Measurements from ENCODE around the gene ISG20.

The ISG20 gene

DNA sequence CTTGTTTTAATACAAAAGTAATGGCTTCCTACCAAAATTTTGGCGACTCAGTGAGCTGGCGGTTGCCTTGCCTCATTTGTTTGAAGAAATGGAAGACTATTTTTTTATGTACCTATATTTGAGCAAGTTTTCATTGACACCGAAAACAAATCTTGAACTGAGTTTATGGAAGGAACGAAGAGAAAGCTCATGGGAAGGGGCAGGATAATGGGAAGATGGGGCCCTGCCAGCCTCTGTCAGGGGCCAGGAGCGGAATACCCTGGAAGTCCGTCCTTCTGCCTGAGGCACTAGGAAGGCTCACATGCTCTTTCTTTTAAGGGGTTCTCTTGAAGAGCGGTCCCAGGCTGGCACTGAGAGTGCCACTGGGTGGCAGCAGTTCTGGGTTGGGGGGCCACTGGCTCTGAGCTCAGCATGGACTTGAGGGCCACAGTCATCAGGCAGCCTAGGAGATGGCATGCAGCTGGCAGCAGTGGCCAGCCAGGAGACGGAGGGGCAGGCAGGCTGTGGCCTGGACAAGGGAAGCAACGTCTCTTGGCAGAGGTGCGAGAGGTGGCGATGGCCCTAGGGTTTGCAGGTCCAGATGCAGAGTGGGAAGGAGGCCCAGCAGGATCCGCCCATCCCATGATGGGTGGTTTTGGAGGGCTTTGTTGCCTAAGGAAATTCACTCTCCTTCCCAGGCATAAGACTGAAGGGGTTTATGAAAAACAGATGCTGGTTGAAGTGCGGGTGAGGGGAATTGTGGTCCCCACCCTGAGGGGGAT is 41.6 kb downstream of the ISG20 start:
- DNase-seq (ENCODE audit: extremely low read depth in 1 of 2, low read depth in 1 of 2): no peak

DNA sequence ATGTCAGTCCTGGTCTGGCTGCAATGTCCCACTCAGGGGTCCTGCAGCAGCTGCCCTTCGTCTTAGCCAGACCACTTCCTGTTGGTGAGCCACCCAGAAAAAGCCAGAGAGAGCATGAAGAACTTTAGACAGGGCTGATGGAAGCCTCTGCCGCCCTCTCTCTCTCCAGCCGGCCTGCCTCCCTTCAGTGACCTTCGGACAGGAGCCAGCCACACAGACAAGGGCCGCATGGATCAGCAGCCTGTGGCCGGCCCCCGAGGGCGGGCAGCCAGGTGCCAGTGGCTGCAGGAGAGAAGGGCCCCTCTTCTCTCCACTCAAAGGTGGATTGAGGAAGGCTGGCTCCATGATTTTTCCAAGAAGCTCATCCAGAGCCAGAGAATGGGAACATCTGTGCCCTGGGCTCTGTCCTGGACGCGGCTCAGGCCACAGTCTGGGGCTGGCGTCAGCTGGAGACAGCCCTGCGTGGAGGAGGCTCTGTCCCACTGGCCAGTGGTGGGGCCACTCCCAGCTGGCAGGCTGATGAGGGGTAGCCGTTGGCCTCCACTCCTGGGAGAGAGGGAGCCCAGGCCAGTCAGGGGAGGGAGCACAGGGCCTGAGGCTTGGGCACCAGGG is 42.9 kb downstream of the ISG20 start:
- DNase-seq (ENCODE audit: extremely low read depth in 1 of 2, low read depth in 1 of 2): no peak

DNA sequence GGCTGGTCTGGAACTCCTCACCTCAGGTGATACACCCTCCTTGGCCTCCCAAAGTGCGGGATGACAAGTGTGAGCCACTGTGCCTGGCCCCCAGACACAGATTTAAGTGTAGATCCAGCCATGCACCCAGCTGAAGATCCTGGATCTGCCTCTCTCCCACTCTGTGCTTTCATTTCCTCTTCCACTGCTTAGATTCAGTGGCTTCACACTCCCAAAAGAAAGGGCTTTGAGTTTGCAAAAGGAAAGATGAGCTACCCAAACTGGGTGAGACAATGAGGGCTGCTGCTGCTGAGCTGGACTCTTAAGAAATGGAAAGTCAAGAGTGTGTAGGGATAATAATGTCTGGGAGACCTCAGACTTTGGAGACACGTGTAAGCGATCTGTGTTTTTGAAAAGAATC is 45.5 kb downstream of the ISG20 start:
- no peak for DNase-seq (ENCODE audit: extremely low read depth in 1 of 2, low read depth in 1 of 2)

DNA sequence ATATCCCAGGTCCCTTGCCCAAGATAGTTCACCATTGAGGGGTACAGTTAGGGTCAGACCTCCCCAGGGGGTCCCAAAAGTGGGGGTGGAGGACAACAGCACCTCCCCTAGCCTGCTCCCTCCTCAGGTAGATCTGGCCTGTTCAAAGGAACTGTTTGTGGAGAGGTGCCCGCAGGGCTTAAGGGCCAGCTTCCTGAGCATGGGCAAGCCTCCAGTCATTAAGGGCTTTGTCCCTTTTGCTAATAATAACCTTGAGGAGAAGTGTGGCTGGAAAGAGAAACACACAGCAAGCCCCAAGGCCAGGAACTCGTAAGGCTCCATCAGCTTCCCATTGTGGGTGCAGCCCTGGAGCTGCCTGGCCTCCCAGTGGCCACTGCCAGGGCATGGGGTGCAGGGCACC is 47.4 kb downstream of the ISG20 start:
- DNase-seq (ENCODE audit: extremely low read depth in 1 of 2, low read depth in 1 of 2): no peak

DNA sequence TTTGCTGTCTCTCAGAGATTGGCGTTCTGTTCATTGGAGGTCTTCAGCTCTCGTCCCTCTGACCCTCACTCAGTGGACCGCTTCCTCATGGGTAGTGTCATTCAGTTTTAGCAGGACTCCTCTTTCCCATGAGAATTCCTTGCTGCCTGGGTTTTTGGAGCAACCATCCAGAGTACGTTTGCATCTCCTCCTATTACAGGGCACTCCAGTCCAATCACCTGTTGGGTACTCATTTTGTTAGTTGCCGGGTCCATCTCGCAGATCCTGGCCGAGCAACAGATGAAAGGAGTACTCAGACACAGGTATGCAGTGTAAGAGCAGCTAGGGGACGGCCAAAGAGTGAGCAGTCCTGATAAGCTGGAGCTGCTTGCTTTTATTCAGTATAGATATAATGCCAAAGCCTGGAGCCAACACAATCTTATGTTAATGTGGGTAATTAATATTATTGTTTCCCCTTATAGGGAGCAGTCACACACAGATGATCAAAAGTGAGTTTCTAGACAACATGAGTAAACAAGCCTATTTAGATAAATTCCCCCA is 49.6 kb downstream of the ISG20 start:
- DNase-seq (ENCODE audit: extremely low read depth in 1 of 2, low read depth in 1 of 2): no peak

DNA sequence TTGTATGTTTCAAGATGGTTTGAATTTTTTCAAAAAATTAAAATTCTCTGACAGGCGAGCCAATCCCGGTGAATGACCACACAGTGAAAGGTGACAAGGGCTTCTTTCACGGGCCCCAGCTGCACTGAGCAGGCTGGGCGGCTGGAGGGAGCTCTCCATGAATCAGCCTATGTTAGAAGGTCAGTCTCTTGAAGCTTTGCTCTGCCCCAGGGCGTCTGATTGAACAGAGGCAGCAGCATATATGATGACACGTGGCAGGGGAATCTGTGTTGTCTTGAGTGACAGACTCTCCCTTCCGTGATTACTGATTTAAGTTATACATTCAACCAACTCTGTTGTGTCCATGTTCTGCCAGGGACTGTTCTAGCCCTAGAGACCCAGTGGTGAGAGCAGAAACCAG is 51.5 kb downstream of the ISG20 start:
- DNase-seq (ENCODE audit: extremely low read depth in 1 of 2, low read depth in 1 of 2): no peak

DNA sequence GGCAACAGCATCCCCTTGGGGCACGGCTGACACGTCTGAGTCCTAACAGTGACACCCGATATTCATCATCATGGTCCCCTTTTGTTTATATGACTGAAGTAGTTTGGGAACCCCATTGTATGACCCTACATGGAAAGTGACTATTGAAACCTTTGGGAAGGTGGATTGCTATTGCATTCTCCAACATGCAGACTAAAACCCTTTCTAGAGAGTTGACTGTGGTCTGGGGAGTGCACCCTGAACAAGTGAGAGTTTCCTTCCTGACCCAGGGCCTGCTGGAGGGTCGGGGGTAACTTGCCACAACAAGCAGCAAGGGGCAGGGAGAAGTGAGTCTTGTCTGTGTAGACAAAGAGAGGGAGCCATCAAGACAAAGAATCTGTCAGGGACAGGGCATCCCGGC is 54.4 kb downstream of the ISG20 start:
- DNase-seq (ENCODE audit: extremely low read depth in 1 of 2, low read depth in 1 of 2): no peak

DNA sequence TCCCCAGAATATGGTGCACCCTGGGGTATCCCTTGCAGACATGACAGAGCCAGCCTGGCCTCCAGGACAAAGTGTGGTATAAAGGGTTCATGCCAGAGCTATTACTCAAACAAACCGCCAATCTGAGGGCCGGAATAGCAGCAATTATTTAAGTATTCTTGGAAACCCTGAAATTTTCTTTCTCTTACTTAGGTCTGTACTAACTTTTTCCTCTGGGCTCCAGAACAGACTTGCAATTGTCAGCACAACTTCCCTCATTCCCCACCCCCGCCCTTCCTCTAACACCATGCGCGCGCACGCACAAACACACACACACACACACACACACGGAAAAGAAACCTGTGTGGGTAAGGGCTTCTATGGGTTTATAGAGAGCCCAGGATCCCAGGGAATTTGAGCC is 56.3 kb downstream of the ISG20 start:
- no peak for DNase-seq (ENCODE audit: extremely low read depth in 1 of 2, low read depth in 1 of 2)

DNA sequence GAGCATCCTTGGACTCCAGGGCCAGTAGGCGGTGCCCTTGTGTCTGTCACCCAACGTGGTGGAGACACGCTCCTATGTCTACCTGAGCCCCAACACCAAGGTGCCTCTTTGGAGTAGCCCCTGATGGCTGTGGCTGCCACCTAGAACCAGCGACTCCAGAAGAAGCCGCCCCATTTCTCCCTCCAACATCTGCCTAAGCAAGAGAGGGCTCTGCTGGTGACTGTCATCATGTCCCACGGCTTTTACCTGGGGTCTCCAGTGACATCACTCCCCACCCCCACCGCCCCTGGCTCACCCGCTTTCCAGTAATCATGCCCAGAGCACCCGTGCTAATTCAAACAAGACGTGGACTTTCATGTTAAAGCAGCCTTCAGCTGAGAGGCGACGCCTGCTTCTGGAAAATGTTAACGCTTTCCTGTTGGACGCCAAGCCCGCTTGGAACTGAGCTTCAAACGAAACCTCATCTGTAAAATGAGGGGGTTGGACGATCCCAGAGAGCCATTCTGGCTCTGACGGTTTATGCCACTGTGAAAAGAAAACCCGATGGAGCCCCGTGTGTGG is 57.0 kb downstream of the ISG20 start:
- DNase-seq (ENCODE audit: extremely low read depth in 1 of 2, low read depth in 1 of 2): no peak

DNA sequence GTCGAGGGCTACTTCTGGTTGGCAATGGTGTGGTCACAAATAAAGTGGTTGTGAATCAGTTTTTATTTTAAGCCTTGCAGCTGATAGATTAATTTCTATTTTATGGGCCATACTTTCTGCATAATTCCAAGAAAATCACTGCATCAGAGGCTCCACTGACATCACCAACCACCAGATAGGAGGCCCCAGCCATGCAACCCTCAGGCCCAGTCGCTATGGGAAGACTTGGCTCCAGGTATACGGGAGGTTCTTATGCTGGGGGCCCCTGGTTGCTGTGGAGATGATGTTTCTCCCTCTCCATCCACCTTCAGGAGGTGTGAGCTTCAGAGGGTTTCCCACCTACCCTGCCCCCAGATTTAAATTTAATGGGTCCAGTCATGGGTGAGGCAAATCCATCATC is 57.4 kb downstream of the ISG20 start:
- no peak for DNase-seq (ENCODE audit: extremely low read depth in 1 of 2, low read depth in 1 of 2)

DNA sequence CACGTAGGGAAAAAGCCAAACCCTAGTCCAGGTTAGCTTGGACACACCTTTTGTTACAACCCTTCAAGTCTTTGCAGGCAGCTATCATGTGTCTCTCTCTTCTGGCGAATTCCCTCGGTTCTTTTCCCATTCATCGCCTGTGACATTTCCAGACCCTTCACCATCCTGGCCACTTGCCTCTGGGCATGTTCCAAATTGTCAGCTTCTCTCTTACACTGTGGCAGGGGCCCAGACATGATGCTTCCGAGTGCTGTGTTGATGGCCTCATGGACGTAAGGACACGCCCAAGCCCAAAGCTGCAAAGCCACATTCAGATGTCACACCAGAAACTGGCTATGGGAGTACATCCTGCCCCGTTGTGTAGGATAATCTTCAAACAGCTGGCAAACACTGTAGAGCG is 58.5 kb downstream of the ISG20 start:
- no peak for DNase-seq (ENCODE audit: extremely low read depth in 1 of 2, low read depth in 1 of 2)

DNA sequence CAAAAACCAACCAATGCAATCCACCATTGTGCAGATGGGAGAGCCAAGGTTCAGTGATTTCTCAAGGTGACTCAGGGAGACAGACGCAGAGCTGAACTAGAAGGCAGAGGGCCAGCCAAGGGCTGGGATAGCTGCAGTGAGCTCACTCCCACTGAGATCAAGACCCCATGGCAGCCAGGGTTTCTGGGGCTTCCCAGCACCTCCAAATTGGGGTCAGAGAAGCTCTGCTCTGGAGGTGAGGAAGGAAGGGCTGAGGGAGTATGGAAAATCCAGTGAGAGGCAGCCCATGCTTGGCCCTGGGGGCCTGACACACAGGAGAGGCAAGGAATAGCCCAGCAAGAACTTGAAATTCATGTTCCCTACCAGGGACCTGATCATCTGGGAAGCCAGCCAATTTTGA is 61.0 kb downstream of the ISG20 start:
- DNase-seq (ENCODE audit: extremely low read depth in 1 of 2, low read depth in 1 of 2): no peak

DNA sequence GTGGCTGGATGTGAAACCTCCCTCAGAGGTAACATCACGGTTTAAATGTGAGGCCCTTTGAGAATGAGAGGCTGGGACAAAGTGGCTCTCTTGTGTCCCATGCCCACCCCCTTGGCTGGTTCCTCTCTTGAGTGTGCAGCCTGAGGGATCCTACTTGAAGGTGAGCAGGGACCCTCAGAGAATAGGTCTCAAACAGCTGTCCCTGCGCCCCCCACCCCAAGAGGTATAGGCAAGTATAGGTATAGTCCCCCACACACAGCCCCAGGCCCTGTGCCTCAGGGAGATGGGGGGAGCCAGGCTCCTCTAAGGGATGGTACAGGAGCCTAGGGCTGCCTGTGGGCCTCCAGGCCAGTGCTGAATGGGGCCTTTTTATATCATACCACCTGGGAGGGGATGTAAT is 61.9 kb downstream of the ISG20 start:
- DNase-seq (ENCODE audit: extremely low read depth in 1 of 2, low read depth in 1 of 2): no peak

DNA sequence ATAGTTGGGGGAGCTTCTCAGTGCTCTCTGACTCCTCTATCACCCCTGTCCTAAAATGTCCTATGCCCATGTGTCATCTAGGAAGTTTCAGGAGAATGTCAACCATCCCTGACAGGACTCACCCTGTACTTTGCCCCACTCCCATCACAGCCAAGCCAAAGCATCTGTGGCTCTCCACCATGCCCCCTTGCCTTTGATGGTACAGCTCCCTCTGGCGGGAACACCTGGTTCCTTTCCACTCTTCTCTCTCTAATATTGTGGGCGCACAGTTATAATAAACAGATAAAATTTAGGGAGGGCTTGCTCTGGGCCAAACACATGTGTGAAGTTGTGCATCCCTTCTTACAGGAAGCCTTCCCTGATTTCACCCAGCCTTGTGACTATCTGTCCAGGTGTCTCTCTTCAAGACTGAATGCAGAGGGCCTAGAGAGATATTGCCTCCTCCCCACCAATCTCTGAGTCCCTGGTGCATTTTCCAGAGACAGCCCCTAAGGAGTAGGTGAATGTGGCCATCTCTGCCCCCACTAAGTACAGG is 62.8 kb downstream of the ISG20 start:
- DNase-seq (ENCODE audit: extremely low read depth in 1 of 2, low read depth in 1 of 2): peak in 1 of 2 donors; percentile 7

DNA sequence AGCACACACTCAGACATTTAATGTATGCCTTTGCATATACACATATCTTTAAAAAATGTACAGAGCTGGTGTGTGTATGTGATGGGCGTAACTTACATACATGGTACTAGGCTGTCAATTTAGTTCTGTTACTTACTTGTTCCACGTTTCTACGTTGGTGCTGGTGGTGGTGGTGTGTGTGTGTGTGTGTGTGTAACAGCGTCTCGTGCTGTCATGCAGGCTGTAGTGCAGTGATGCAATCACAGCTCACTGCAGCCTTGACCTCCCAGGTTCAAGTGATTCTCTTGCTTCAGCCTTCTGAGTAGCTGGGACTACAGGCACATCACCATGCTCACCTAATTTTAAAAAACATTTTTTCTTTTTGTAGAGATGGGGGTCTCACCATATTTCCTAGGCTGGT is 64.2 kb downstream of the ISG20 start:
- no peak for DNase-seq (ENCODE audit: extremely low read depth in 1 of 2, low read depth in 1 of 2)

DNA sequence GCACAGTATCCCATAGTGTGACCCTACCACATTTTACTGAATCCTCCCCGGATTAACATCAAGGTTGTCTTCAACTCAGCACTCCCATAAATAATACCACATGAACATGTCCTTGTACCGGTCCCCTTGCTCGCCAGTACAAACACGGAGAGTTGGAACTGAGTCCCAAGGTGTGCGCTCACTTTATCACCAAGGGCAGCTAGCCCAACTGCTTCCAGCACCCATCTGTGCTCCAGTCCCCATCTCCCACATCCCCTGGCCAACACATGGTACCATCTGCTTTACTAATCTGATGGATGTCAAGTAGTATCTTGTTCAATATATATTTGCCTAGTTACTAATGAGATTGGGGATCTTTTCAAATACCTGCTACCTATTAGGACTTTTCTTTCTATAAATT is 64.7 kb downstream of the ISG20 start:
- DNase-seq (ENCODE audit: extremely low read depth in 1 of 2, low read depth in 1 of 2): no peak

DNA sequence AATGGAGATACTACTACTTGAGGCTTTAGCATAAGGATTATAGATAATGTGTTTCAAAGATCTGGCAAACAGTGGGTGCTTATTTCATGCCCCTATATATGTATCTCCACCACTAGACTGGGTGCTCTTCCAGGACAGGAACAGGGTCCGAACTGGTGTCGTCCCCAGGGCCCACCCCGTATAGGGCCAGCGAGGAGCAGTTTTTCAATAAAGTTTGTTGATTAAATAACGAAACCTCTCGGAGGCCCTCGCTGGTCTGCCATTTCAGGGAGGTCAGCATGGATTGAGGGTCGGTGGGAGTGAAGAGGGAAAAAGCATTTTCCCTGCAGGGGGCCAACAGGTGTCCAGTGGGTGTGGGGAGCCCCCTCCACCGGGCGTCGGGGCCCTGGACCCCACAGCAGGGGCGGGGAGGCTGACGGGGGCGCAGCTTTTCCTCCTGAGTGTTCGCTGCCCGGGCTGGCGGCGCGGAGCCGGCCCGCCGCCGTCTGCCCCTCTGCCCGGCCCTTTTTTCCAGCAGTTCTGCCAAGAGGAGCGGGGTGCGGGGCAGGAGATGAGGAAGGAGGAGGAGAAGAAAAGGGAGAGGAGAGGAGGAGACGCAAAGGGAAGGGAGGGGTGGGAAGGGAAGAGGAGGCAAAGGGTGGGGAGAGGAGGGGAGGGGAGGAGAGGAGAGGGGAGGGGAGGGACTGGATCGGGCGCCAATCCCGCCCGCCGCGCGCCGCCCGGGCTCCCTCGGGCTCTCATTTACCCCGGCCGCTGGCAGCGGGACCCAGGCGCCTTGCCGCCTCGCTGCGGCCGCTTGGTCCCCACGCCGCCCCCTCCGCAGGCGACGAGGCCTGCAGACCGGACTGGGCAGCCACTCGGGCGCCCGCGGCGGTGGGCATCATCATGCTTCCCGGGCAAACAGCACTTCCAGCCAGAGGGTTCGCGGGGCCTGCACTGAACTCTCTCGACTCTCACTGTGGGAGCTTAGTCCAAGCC is 66.3 kb downstream of the ISG20 start:
- no peak for DNase-seq (ENCODE audit: extremely low read depth in 1 of 2, low read depth in 1 of 2)

DNA sequence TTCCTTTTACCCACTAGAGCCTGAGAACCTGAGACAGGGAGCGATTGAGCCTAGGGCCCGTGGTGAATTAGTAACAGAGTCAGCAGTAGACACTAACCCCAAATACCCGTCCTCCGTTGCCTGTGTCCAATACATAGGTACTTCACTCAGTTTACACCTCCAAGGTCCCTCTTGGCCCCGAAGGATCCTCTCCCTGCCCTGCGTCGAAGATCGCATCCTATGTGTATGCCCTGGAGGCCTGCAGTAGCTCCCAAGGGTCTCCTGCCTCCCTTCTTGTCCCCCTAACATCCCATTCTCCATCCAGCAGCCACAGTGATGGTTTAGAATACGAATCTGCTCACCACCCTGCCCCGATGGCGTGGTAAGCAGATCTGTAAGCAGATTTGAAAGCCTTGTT is 67.0 kb downstream of the ISG20 start:
- no peak for DNase-seq (ENCODE audit: extremely low read depth in 1 of 2, low read depth in 1 of 2)
